LNCAP (cell line): Measurements from ENCODE around the gene CHCHD5.

ENCODE experiments used
- TF ChIP-seq, protein P1 (sequence below): fragments of 450-650 bp; IDR thresholded peaks from 2 replicates; pipeline ENCODE4 v1.5.1; 2017; ENCODE audit warnings: mild to moderate bottlenecking

Gene CHCHD5

GRCh38 chr2:112607680-112608438 lies 23.4 kb downstream of the CHCHD5 start:
- TF ChIP-seq, protein P1, sequence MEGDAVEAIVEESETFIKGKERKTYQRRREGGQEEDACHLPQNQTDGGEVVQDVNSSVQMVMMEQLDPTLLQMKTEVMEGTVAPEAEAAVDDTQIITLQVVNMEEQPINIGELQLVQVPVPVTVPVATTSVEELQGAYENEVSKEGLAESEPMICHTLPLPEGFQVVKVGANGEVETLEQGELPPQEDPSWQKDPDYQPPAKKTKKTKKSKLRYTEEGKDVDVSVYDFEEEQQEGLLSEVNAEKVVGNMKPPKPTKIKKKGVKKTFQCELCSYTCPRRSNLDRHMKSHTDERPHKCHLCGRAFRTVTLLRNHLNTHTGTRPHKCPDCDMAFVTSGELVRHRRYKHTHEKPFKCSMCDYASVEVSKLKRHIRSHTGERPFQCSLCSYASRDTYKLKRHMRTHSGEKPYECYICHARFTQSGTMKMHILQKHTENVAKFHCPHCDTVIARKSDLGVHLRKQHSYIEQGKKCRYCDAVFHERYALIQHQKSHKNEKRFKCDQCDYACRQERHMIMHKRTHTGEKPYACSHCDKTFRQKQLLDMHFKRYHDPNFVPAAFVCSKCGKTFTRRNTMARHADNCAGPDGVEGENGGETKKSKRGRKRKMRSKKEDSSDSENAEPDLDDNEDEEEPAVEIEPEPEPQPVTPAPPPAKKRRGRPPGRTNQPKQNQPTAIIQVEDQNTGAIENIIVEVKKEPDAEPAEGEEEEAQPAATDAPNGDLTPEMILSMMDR = no peak

DNA sequence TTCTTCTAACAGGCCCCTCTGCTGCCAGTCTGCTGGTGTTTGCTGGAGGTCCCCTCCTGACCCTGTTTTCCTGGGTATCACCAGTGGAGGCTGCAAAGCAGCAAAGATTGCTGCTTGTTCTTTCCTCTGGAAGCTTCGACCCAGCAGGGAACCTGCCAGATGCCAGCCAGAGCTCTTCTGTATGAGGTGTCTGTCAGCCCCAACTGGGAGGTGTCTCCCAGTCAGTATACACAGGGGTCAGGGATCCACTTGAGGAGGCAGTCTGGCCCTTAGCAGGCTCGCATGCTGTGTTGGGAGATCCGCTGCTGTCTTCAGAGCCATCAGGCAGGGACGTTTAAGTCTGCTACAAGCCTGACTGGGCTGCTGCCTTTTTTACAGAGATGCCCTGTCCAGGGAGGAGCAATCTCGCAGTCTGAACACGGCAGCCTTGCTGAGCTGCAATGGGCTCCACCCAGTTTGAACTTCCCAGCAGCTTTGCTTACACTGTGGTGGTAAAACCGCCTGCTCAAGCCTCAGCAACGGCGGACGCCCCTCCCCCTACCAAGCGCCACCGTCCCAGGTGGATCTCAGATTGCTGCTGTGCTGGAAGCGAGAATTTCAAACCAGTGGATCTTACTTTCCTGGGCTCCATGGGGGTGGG lies 29.9 kb downstream of the CHCHD5 start:
- TF ChIP-seq, protein P1 = no peak

DNA sequence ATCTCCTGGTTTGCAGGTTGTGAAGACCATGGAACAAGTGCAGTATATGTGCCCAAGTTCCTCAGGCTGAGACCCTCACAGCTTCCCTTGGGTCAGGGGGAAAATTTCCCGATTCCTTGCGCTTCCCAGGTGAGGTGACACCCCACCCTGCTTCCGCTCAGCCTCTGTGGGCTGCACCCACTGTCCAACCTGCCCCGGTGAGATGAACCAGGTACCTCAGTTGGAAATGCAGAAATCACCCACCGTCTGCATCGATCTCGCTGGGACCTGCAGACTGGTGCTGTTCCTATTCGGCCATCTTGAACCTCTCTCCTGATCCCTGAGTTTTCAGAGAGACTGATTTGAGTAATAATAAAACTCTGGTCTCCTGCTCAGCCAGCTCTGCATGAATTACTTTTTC lies 30.6 kb downstream of the CHCHD5 start:
- TF ChIP-seq, protein P1 = no peak

DNA sequence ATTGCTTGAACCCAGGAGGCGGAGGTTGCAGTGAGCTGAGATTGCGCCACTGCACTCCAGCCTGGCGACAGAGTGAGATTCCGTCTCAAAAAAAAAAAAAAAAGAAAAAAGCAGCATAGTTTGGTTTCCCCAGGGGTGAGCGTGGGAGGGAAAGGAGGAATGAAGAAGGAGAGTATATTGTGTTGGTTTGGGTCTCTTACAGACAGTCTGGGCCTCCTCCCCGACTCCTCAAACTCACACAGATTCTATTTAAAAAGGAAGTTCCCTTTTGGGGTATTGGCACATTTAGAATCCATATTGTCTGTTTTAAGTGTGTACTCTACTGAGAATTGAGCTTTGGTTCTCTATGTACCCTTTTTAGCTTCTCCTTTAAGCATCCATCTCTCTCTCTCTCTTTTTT lies 34.0 kb downstream of the CHCHD5 start:
- TF ChIP-seq, protein P1 = no peak

DNA sequence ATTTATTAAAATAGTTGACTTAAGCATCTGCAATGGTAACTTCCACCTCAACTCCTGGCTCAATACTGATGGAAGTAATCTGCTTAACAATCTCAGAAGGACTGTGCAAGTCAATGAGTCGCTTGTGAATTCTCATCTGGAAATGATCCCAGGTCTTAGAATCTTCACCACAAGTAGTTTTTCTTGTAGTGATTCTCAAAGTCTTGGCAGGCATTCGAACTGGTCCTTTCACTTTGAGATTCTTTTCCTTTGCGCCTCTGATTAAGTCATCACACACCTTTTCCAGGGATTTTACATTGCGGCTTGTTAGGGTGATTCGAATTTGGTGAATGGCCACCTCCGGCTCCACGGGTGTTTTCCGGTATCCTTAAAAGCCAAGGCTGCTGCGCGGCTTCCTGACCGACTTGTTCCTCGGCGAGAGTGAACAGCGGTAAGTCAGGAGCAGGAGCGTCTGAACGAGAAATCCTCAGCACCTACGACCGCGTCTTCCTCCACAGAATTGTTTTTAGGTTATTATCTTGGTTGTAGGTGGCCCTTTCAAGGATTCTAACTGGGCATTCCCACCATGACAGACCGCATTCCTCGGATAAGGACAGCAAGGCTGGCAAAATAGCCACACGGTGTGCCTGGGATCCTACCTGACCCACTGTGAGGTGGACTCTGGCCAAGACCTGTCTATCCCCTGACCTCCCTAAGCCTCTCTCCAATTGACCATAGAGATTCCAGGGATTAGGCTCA lies 37.5 kb downstream of the CHCHD5 start:
- TF ChIP-seq, protein P1 = no peak

GRCh38 chr2:112622528-112622849 lies 38.1 kb downstream of the CHCHD5 start:
- TF ChIP-seq, protein P1 = no peak

- TF ChIP-seq, protein P1 = no peak
Observed at GRCh38 chr2:112623913-112624777, 39.7 kb downstream of the CHCHD5 start.
